Stimulated activated CD8-positive, alpha-beta memory T cell treated with anti-CD3 and anti-CD28 coated beads, Interleukin-7, amount 100 ng/mL, for 24 hours (primary cell): Measurements from ENCODE around the gene IGFL4.
"Not testable (repeated sequence)": the region's sequence is repeated elsewhere in the genome, so short reads cannot be mapped to it uniquely, and the experiment has no call there.

Experiments used
- DNase-seq: peaks from one replicate; pipeline ENCODE4 v3.0.0-alpha.2; 2020; ENCODE audit warnings: low read depth

Gene IGFL4

GRCh38 chr19:46040952-46041500, at the start of gene IGFL4:
TSS of gene IGFL4 (minus strand) at chr19:46041002. CDS start at chr19:46040962, 40 bp downstream.
- no peak for DNase-seq

GRCh38 chr19:46090444-46090843, 49.6 kb upstream of the IGFL4 start:
- no peak for DNase-seq

GRCh38 chr19:46089432-46089831, 48.6 kb upstream of the IGFL4 start:
- no peak for DNase-seq

GRCh38 chr19:46088101-46088500, 47.3 kb upstream of the IGFL4 start:
- no peak for DNase-seq

GRCh38 chr19:46085888-46086287, 45.1 kb upstream of the IGFL4 start:
- no peak for DNase-seq

GRCh38 chr19:46082728-46083050, 41.9 kb upstream of the IGFL4 start:
- no peak for DNase-seq

- DNase-seq = no peak
Measured at GRCh38 chr19:46081928-46082727, 41.3 kb upstream of the IGFL4 start.

- no peak for DNase-seq
Measured at GRCh38 chr19:46080561-46080960, 39.8 kb upstream of the IGFL4 start.

GRCh38 chr19:46079576-46079975, 38.8 kb upstream of the IGFL4 start:
- no peak for DNase-seq

- DNase-seq = not testable (repeated sequence)
Measured at GRCh38 chr19:46078573-46079332, 38.0 kb upstream of the IGFL4 start.

- DNase-seq = no peak
Measured at GRCh38 chr19:46077815-46078167, 37.0 kb upstream of the IGFL4 start.

GRCh38 chr19:46076951-46077814, 36.4 kb upstream of the IGFL4 start:
- no peak for DNase-seq

GRCh38 chr19:46076031-46076880, 35.5 kb upstream of the IGFL4 start:
- DNase-seq = no peak

- no peak for DNase-seq
Measured at GRCh38 chr19:46073268-46073922, 32.6 kb upstream of the IGFL4 start.

GRCh38 chr19:46069806-46070341, 29.1 kb upstream of the IGFL4 start:
- no peak for DNase-seq

- DNase-seq = no peak
Measured at GRCh38 chr19:46068345-46069258, 27.8 kb upstream of the IGFL4 start.

- DNase-seq = no peak
Measured at GRCh38 chr19:46067691-46068090, 26.9 kb upstream of the IGFL4 start.

- no peak for DNase-seq
Measured at GRCh38 chr19:46066471-46066870, 25.7 kb upstream of the IGFL4 start.

- no peak for DNase-seq
Measured at GRCh38 chr19:46065486-46066071, 24.8 kb upstream of the IGFL4 start.
